GM21367 (cell line): ENCODE results near the gene CTDSP1.

Source experiments
- ATAC-seq: cut with Tn5 transposase; IDR thresholded peaks from one replicate; pipeline ENCODE4 v1.9.1; 2021; ENCODE audit not compliant: unreplicated experiment

Gene CTDSP1

GRCh38 chr2:218422403-218423086, 22.9 kb downstream of the CTDSP1 start:
- no peak for ATAC-seq

- ATAC-seq, result no peak
Measured at GRCh38 chr2:218423584-218423983, 23.9 kb downstream of the CTDSP1 start.

GRCh38 chr2:218425531-218425930, 25.9 kb downstream of the CTDSP1 start:
- ATAC-seq, result no peak

DNA sequence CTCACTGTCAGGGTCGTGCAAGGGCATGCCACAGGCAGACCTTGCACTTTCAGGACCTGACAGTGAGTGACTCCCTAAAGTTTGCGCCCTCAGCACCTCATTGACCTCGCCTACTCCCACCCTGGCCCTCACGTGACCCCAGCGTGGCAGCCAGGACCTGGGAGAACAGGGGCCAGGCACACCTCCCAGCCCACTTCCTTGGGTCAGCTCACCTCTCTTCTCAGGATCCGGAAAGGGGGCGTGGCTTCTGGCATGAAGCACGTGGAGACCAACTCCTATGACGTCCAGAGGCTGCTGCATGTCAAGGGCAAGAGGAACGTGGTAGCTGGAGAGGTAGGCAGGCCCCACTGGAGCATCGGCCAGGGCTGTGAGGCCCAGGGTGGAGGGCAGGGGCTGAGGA, 28.1 kb downstream of the CTDSP1 start:
- ATAC-seq, result no peak

GRCh38 chr2:218428846-218429558, 29.3 kb downstream of the CTDSP1 start:
- ATAC-seq, result no peak

GRCh38 chr2:218429911-218430692, 30.4 kb downstream of the CTDSP1 start:
- ATAC-seq, result no peak

- no peak for ATAC-seq
Measured at GRCh38 chr2:218430721-218431120, 31.1 kb downstream of the CTDSP1 start.

GRCh38 chr2:218431878-218432277, 32.2 kb downstream of the CTDSP1 start:
- no peak for ATAC-seq

GRCh38 chr2:218432676-218433365, 33.2 kb downstream of the CTDSP1 start:
- no peak for ATAC-seq

GRCh38 chr2:218434456-218434855, 34.8 kb downstream of the CTDSP1 start:
- no peak for ATAC-seq

- ATAC-seq, result no peak
Measured at GRCh38 chr2:218435003-218435982, 35.6 kb downstream of the CTDSP1 start.

DNA sequence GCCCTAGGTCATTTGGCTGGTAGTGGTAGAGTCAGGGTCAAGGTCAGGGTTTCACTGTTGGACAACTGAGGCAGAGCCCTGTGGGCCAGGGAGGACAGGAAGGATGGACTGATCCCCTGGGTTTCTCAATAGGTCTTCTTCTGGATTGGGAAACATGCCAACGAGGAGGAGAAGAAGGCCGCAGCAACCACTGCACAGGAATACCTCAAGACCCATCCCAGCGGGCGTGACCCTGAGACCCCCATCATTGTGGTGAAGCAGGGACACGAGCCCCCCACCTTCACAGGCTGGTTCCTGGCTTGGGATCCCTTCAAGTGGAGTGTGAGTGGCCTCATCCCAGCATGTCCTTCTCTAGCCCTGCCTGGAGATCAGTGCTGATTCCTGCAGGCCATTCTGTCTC, 37.3 kb downstream of the CTDSP1 start:
- no peak for ATAC-seq

GRCh38 chr2:218437969-218438368, 38.3 kb downstream of the CTDSP1 start:
- no peak for ATAC-seq

GRCh38 chr2:218438596-218438995, 38.9 kb downstream of the CTDSP1 start:
- ATAC-seq, result no peak

- ATAC-seq, result no peak
Measured at GRCh38 chr2:218444692-218445357, 45.2 kb downstream of the CTDSP1 start.

GRCh38 chr2:218445602-218446001, 45.9 kb downstream of the CTDSP1 start:
- no peak for ATAC-seq

GRCh38 chr2:218446547-218446946, 46.9 kb downstream of the CTDSP1 start:
- ATAC-seq, result no peak

DNA sequence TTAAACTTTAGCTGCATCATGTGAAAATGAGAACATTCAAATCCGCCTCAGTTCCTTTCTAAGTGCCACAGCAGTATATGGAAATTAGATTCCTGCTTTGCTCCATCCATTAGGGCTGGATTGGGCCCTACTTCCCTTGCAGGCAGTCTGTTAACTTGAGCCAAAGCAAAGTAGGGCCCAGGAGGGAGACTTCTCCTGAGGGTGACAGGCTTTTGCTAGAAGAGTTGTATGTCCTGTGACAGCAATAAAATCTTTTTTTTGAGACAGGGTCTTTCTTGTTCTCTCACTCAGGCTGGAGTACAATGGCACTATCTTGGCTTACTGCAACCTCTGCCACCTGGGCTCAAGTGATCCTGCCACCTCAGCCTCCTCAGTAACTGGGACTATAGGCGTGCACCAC, 47.4 kb downstream of the CTDSP1 start:
- ATAC-seq, result no peak

DNA sequence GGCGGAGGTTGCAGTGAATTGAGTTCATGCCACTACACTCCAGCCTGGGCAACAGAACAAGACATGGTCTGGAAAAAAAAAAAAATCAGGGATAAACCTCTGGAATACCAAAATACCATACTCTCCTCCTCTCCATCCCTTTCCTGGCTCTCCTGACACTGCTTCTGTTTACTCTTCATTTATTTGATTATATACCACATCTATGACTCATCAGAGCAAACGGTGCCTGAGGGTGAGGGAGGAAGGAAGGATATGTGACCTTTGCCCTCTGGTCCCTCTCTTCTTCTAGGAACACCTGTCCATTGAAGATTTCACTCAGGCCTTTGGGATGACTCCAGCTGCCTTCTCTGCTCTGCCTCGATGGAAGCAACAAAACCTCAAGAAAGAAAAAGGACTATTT, 49.3 kb downstream of the CTDSP1 start:
- ATAC-seq, result no peak

- no peak for ATAC-seq
Measured at GRCh38 chr2:218452079-218452478, 52.4 kb downstream of the CTDSP1 start.
